Measurements from ENCODE around the gene GAS2L1.

DNA sequence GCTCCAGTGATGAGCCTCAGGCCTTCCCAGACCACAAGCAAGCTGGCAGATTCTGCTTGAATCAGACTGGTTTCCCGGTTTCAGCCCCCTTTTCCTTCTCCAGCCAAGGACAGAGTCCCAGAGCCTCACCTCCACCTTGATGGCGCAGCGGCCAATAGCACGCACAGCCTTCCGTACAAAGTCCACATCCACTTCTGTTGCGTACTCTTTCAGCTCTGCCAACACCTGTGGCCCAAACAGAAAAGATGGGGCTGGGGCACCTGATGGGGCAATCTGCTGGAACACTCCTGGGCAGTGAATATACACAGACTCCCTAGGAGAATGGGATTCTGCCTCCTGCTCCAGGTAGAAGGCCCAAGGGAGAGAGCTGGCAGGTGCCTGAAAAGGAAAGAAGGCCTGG is 44.6 kb downstream of the GAS2L1 start:
- TF ChIP-seq ZNF121 (tag by site-specific recombination; IDR thresholded peaks at IDR 0.05) (no peak), ZNF24 (tag by site-specific recombination; IDR thresholded peaks at IDR 0.05) (no peak), ZBTB21 (tag by site-specific recombination; IDR thresholded peaks at IDR 0.05) (no peak), ZNF530 (tag by site-specific recombination; IDR thresholded peaks at IDR 0.05; ENCODE audit: low read depth) (no peak), TCF7L2 (IDR thresholded peaks at IDR 0.05; ENCODE audit: borderline replicate concordance, low read depth, low read length) (no peak)
- TF ChIP-seq, protein P1, sequence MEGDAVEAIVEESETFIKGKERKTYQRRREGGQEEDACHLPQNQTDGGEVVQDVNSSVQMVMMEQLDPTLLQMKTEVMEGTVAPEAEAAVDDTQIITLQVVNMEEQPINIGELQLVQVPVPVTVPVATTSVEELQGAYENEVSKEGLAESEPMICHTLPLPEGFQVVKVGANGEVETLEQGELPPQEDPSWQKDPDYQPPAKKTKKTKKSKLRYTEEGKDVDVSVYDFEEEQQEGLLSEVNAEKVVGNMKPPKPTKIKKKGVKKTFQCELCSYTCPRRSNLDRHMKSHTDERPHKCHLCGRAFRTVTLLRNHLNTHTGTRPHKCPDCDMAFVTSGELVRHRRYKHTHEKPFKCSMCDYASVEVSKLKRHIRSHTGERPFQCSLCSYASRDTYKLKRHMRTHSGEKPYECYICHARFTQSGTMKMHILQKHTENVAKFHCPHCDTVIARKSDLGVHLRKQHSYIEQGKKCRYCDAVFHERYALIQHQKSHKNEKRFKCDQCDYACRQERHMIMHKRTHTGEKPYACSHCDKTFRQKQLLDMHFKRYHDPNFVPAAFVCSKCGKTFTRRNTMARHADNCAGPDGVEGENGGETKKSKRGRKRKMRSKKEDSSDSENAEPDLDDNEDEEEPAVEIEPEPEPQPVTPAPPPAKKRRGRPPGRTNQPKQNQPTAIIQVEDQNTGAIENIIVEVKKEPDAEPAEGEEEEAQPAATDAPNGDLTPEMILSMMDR (tag by site-specific recombination; IDR thresholded peaks at IDR 0.05), result no peak

All from HEK293 (cell line).